HG02981 (cell line): ENCODE results near the gene KCNMA1.

ENCODE experiments used
- ATAC-seq: cut with Tn5 transposase; IDR thresholded peaks from one replicate; pipeline ENCODE4 v1.9.1; 2021; ENCODE audit warnings: mild to moderate bottlenecking, moderate library complexity; ENCODE audit not compliant: unreplicated experiment

KCNMA1 gene

DNA sequence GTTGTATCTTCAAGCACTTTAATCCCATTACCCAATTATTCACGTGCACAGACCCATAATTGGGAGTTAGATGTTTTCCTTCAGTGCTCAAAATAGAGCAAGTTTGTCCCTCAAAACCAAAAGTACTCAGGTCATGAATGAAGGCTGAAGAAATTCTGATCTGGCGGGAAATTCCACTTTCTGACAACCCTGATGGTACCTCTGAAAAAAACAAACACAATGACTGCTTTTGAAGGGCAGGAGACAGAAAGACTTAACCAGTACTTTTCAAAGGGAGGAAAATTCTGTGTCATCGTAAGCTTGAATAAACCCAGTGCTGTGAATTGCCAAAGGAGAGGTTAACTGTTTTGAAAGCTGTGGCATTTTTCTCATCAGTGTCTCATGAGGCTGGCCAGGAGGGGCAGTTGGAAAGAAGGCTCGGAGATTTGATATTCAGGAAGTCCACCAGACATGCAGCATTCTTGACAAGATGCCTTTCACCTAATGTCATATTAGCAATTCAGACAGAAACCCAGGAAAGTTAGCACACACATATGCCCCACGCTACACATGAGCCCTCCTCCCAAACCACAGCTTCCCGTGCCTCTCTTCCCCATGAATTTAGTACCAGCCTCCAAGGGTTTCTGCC lies 347.0 kb downstream of the KCNMA1 start:
- no peak for ATAC-seq

DNA sequence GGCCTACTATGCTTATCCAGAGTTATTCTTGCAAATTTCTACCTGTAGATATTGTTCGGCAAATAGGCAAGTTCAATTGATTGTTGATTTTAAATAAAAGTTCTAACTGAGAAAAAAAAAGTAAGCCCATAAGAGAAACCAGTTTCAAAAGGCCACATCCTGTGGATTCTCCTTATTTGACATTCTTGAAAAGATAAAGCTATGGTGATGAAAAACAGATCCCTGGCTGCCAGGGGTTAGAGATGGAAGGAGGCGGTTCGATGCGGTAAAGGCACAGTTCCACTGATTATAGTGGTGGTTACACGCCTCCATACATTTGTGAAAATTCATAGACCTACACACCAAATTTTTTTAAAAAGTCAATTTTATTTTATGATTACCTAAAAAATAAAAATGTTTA lies 347.8 kb downstream of the KCNMA1 start:
- ATAC-seq, result no peak

DNA sequence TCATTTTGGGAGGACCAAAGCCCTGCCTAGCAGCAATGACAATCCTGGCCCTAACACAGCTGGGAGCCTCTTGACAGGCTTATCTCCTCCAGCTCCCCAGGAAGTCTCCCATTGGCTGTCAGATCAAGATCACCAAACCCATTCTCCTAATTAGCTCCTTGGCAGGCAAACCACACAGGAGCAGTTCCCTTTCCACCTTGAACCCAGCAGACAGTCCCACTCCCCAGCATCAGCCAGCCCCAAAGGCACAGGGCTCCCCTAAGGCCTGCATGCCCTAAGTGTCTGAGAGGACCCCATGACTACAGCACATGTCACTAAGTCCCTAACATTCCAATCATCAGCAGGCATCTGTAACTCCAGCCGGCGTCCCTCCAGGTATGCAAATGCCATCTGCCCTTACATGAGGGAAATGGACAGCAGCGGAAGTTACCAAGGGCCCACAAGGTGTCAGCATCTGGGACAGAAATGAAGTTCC lies 348.5 kb downstream of the KCNMA1 start:
- no peak for ATAC-seq

DNA sequence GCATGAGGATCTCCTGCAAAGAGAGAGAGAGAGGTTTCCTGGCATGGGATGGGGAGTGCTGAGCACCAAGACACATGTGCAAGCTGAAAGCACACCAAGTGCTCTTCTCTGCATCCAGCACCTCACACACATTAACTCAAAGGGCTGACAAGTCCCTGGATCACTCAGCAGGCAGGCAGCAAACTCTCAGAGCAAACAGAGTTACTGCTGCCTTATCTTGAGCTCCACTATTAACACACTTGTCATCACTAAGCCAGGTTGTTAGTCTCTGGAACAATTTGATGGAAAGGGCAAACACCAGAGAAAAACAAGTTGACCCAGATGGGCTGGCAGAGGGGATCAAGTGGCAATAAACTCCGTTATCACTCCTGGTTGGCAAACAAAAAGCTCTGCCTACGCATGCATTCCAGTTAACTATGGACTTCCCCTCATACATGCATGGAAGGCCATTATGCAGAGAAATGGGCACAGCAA lies 349.9 kb downstream of the KCNMA1 start:
- no peak for ATAC-seq

DNA sequence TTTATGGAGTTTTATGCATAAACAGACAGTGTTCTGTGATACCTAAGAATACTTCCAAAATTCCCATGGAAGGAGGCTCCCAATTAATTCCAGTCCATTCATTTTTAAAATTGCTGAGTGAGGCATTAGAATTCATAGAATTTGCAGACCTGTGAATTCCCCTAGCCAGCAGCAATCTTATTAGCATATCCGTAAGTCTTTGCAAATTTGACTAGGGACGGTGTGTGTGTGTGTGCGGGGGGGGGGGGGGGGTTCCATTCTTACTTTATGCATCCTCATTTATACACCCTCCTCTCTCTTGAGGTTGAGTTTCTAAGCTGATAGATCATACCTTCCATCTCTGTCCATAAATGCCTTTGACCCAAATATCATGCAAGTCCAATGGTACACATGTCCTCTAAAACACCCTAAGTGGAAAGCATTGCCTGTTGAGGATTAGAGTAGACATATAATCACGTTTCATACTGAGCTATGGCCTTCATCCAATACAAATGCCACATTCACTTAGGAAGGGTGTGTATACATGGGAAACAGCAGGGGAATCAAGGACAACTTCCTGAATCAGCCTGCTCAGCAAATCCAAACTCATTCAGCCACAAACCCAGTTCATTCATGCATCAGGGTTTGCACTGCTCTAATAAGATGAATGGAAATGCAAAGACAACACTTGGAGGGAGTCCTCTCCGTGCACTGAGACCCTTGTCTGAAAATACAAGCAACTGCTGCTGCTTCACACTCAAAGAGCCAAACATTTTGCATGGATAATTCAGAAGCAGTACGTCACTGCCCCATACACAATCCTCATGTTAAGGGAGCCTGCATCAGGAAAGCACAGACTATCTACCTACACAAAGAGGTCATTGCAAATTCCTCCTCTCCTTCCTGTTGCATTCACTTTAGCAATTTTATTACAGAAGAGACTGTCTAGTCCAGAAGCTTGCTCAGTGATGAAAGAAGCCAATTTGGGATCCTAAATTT lies 350.8 kb downstream of the KCNMA1 start:
- no peak for ATAC-seq

DNA sequence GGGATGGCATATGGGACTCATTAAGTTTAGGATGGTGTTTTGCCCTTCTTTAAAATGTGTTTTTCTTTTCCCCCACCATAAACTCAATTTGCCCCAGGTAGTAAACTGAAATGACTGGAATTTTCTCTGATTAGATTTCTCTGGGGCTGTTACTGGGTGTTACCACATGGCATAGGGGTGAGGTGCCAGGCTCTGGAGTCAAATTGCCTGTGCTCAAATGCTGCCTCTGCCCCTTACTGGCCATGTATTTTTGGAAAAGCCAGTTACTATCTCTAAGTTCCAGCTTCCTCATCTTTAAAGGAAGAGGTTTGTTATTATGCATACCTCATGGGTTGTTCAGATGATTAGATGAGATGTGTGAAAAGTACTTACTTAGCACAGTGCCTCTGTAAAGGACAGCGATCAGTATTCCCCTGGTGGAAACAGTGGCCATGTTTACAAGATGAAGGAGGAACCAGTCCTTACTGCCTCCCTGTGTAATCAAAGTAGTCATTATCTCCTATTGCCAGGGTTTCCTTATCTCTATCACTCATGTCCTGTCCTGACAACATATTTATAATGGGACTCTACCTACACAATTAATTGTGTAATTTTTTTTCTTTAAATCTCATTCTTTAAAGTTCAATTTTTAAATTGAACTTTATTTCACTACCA lies 352.0 kb downstream of the KCNMA1 start:
- ATAC-seq, result no peak

DNA sequence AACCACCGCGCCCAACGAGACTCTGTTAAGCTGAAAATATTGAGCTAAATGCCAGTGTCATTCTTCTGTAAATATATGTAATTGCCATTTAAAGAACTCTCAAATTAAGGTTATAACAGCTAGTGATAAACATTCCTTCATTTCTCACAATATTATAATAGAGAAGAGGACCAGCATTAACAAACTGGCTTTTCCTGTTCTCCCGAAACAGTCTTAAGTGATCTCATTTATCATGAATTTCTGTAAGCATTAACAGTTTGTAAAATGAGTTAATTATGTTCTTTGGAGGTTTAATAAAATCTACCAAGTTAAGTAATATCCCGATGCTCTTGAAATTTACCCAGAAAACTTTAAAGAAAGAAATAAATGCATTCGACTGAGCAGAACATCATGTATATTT lies 352.8 kb downstream of the KCNMA1 start:
- ATAC-seq, result no peak

DNA sequence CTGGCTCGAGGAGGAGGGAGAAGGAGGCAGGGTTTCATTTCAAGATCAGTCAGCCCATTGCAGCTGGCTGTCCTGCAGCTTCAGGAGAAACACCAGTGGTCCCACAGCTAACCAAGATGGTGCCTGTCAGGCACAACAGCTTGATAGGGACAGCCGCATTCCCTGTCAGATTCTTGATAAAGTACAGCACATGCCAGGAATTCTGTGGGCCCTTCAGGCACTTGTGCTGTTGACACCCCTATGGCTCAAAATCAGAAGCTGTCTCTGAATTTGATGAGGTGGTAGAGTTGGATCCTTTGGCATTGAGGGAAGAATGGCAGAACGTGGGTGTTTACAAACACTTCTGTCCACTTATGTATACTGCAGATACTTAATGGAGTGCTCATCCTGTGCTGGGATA lies 354.3 kb downstream of the KCNMA1 start:
- ATAC-seq, result no peak

DNA sequence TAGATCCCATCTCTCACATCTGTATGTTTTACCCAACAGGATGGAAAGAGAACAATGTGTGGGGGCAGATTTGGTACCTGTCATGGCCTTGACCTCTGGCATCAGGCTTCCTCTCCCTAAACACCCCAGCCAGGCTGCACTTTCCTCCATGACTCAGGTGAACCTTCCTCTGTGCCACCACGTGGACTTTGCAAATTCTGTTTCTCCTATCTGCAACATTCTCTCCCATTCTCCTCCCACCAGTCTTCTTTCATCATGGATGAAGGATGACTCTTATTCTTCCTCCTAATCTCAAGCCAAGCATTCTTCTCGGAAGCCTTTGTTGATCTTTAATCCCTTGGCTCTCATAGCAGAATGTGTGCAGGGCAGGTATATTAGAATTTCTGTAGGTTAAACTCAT lies 355.4 kb downstream of the KCNMA1 start:
- no peak for ATAC-seq

DNA sequence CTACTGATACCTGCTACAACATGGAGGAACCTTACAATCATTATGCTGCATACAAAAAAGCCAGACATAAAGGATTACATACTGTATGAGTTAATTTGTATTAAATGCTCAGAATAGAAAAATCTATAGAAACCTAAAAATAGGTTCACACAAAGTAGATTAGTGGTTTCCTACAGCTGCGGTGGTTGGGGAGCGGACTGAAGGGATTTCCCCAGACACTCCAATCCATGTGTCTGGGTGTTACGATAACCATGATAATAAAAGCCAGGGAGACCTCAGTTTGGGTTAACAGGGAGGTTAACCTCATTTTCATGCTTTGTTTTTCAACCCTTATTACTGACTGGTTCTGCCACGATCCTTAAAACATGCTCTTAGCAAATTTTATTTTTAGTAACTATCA lies 355.9 kb downstream of the KCNMA1 start:
- no peak for ATAC-seq

DNA sequence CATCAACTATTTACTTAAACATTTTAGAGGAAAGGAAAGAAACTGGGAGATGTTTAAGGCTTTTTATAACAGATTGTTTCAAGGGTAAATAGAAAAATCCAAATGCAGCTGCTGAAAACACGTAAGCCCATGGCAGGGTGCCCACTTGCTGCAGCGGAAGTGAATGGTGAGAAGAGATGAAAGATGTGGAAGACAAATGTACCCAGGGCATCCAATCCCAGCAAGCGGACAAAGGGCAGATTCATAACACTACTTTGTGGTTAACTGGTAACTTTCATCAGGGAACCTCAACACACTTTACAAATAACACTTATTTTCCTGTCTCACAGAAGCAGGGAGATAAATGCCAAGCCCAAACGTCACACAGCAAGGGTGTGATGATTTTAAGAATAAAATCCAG lies 358.4 kb downstream of the KCNMA1 start:
- no peak for ATAC-seq

DNA sequence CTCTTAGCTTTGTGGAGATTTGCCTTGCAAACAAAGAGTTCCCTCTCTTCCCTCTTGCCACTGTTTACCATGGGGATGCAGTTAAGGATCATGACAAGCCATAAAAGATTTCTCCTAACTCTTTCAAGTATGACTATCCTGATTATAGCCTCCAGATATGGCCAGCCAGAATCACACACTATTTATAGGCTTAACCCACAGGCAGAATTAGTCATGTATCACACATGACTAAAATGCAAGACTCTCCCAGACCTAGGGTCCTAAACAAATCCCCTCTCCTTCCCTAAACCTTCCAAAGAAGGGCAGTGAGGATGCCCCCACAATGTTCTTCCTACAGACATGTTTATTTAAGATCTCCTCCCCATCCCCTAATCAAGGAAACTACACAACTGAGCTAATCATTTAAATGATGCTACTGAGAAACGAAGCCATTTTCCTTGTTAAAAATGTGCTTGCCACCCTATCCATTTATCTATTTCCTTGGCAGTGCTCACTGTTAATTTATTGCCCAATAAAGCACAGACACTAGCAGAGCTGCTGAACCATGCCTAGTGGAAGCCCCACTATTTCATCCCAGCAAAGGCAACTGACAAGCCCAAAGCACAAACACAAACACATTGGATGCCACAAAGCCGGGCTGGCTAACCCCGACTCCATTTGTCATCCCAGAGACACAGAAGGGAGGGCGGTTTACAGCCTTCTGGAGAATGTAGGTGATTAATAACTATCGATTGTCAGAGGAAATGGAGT lies 363.4 kb downstream of the KCNMA1 start:
- no peak for ATAC-seq

DNA sequence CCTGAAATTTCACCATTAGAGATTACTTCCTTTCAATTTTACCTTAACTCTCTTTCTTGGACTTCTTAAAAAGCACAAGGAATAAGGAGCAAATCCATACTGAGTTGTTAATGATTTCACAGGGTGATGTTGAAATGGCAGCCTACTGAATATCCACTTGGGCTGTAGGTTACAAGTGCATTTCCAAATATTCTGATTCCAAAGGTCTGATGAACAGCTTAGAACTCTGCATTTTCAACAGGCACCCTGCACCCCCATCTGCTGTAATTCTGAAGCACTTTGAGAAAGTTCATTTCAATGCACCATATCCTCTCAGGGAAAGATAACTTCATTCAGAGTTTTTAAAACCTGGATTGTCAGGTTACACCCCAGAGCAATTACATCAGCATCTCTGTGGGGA lies 368.4 kb downstream of the KCNMA1 start:
- ATAC-seq, result no peak

DNA sequence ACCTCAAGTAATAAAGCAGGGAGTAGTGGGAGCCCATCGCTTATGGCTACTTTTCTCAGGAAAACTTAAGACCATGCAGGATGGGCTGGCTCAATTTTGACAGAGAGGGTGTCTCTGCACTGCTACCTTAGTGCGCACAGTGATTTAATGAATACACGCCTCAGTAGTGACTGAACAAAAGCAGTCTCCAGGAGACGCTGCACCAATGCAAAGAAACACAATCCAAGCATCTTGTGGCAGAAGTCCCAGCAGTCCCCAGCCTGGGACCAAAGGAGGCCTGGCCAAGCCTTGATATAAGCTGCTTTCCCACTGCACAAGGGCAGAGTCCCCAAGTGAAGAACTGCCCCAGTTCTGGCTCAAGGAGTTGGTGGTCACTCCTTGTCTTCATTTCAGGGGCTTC lies 368.9 kb downstream of the KCNMA1 start:
- no peak for ATAC-seq

DNA sequence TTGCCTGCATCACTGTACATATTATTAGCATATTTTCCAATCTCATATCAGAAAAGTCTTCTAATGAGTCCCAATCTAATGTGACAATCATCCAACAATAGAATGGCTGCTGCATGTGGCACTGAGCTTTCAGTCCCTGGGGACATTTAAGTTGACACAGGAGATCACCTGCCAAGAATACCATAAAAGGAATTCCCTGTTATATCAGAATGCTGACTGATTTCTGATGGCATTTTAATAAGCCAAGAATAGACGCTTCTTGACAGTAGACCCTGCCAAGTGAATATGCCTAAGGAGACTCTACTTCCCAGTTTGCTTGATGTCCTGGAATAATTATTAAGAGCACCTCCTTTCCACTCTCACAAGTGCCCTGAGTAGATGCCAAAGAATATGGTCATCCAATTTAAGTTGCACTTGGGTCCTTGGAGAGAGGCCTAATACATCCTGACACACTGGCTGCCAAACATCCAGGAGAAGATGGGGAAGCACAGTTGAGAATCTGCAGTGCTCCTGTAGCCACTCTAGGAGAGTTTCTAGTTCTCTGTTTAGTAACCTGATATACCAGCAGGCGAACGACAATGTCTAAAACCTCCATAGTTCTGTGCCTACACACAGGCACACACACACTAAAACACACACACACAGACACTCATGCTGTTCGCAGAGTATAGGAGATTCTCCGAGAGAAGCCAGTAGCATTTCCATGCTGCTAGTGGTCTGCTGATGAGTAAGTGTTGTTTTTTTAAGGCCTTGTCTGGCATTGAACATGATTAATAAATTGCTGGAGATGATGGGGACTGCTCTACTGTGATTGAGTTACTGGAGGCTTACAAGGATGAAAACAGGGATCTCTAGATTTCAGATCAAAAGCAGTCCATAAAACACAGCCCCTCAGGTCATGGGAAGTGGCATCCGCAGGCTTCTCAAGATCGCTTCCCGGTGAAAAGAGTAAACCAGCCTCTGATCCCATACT lies 369.6 kb downstream of the KCNMA1 start:
- ATAC-seq, result no peak

DNA sequence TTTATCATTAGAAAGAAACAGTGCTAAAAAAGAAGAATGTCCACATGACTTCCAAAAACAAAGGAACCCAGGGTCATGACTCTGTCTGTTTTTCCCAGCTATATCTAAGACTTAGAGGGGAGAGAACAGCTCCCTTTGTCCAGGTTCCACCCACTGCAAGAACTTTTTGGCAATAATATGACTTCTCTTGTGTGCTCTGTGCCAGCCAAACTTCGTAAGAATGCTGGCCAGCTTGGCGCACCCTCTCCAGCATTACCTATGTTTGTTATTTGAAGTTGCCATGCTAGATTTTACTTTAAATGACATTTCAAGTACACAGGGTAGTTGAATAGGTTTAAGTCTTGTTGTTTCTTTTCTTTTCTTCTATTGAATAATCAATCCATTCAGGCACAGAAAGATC lies 371.4 kb downstream of the KCNMA1 start:
- ATAC-seq, result no peak

DNA sequence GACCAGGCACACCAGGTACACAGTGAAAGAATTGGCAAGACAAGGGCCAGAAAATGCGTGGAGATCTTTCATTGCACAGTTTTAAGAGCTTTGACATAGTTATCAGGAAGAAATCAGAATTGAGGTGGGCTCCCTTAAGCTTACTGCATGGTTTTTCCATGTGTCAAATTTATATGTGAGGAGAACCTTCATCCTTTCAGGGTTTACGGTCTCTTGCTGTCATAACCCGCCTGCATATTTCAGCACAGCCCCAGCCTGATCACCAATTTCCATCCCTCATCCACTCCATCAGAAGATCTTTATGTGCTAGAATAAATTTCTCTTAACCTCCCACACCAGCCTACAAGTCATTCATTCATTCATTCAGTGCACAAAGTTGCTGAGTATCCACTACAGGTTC lies 373.1 kb downstream of the KCNMA1 start:
- no peak for ATAC-seq

DNA sequence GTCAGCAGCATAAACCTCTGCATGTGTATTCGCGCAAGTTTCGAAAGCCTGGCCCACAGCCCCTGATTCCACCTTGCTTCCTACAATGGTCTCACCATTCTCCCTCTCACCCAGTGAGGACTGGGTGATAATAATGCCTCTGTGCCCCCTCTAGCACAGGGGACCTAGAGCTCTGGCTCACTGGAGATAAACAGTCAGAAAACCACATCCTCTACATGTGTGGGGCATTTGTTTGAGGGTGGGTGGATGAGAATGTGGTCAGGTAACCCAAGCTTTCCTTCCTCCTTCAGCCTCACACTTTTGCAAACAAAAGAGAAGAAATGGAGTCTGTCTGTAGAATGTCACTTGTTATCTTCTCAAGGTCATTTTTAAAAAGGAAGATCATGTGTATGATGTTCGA lies 373.5 kb downstream of the KCNMA1 start:
- no peak for ATAC-seq

DNA sequence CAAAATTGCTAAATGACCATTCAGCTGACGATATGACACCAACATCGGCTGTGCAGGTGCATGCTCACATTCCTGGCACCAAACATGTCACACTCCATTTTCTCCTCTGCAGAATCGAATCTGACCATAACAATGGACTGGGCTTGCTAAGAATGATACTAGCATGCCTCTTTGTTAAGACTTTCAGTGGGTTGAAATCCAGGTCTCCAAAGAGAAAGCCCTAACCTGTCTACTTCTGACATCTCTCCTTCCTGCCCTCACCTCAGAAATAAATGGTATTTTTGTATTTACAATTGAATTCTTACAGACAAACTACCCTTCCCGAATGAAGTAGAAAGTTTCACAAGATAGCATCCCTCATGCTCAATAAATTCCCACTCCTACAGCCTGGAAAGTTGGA lies 373.9 kb downstream of the KCNMA1 start:
- ATAC-seq, result no peak

DNA sequence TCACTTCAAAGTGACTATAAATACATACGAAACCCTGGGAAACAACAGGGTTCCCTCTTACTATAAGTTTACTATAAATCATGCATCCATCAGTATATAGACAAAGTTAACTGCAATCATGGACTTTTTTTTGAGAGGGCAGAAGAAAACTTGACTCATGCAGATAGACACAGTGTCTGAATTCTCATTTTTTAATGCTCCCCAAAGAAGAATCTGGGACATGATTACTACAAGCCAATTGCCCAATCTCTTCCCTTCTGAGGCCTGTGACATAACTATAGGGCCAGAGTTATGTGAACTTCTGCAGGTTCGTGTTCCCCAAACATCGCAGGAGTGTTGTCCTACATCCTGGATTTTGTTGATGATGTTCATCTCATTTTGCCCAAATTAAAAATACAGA lies 376.5 kb downstream of the KCNMA1 start:
- no peak for ATAC-seq
